HG03139 (cell line): Measurements from ENCODE around the gene DNAI2.
"Not testable (repeated sequence)": the region's sequence is repeated elsewhere in the genome, so short reads cannot be mapped to it uniquely, and the experiment has no call there.

Experiments
- ATAC-seq: cut with Tn5 transposase; IDR thresholded peaks from one replicate; pipeline ENCODE4 v1.9.1; 2021; ENCODE audit not compliant: unreplicated experiment

The DNAI2 gene

DNA sequence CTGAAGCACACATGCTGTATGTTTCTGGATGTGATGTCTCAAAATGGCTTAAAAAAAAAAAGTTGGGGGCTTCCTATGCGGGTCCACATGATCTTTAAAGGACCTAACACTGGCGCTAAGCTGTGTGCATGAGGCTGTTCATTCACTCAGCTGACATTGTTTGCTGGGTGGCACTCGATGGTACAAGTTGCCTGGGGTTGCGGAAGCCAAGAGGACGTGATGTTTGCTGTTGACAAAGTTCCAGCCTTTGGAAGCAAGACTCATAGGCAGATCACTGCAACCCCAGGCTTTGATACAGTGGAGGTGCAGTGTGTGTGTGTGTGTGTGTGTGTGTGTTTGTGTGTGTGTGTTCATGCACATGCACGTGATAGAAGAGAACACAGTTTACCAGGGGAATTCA is 29.5 kb upstream of the DNAI2 start:
- ATAC-seq, result no peak

DNA sequence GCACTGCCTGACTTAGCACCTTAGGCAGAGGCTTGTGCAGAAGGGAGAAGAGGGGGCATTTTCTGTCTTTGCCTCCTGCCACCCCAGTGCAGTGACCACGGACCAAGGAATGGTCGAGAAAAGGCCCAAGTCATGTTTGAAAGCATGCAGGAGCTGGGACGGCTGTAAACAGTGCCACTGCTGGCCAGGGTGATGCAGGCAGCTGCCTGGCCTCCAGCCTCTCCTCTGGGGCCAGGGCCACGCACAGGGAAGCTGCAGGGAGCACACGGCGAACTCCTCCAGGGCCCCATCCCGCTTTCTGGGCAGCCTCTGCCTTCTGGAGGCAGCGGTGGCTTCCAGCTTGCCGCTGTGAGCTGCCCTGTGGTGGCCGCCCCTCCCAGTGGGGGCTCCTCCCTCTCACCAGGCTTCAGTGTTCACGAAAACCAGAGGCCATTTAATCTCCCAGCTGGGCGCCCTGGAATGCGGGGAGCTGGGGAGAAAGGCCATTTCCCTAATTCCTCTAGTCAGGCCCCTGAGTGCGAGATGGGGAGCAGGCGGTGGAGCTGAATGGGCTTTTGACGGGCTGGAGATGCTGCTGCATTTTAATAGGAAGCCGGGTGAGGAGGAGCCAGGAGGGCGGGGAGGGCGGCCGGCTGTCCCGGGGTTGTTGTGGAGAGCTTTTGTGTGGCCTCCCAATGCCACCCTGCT is 28.7 kb upstream of the DNAI2 start:
- ATAC-seq, result no peak

DNA sequence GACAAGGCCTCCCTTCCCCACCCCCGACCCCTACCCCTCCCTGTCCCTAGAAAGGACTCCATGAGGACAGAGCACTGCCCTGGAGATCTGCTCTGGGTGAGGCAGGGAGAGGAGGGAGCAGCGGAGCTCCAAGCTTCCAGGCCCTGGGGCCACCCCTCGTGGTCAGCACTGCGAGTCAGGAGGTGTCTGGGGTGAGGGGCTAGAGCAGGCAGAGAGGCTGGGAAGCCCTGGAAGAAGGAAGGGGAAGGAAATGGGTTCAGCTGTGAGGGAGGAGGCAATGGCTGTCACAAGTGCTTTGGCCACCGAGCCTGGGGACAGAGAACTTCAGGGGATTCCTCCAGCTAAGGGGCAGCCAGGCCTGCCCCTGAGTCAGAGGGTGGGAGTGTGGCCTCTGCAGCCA is 28.2 kb upstream of the DNAI2 start:
- no peak for ATAC-seq

DNA sequence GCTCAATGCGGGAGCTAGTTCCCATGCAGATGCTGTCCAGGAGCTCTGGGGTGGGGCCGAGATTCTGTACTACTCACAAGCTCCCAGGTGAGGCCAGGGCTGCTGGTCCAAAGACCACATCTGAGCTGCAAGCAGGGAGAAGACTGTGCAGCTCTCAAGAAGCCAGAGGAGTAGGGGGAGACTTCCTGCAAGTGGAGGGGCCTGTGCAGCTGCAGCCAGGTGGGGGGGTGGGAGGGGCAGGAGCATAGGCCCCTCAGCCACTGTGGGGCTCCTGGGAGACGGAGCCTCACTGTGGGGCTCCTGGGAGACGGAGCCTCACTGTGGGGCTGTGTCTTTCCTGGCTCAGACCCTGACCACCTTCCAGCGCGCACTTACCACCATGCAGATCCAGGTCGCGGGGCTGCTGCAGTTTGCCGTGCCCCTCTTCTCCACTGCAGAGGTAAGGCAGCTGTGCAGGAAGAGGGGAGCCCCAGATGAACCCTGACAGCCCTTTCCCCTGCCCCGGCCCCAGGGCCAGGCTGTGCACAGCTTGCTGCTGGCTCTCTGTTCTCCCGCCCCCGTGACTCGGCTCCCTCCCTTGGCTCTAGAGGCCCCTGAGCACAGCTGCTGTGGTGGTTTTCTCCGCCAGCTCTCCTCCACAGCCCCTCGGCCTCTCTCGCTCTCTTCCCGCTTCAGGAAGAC is 24.3 kb upstream of the DNAI2 start:
- no peak for ATAC-seq

DNA sequence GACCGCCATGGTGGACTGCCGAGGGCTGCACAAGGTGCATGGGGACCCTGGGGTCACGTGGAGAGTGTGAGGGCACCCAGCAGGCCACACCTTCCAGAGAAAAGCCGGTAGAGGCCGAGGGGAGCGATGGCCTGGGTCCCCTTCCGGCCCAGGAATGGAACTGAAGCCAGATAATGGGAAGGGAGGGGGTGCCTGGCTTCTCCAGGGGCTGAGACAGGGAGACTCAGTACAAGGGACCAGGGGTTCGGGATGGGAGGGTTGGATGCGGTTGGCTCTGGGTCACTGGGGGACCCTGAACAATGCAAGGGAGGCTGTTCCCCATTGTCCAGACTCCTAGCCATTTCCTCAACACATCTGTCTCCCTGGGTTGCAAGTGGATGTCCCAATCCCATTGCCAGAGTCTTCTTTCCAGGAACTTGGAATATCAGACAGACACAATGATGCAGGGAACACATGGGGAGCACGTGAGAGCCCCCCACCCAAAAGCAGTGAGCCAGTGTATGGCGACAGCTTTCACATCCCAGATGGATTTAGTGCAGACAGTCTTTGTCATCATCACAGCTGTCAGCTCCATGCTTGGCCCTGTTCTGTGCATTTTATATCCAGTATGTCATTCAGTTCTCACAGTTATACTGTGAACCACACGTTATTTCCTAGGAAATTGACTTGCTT is 23.6 kb upstream of the DNAI2 start:
- ATAC-seq, result no peak

DNA sequence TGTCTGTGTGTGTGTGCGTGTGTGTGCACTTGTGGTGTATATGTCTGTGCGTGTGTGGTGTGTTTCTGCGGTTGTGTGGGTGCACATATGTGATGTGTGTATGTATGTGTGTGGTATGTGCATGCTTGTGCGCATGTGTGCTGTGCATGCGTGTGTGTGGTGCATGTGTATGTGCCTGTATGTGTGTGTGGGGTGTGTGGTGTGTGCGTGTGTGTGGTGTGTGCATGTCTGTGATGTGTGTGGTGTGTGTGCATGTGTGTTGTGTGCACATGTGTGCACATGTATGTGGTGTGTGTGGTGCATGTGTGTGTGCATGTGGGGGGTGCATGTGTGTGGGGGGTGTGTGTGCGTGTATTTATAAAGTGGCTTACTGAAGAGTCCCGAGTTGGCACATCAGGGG is 23.0 kb upstream of the DNAI2 start:
- ATAC-seq, result no peak

DNA sequence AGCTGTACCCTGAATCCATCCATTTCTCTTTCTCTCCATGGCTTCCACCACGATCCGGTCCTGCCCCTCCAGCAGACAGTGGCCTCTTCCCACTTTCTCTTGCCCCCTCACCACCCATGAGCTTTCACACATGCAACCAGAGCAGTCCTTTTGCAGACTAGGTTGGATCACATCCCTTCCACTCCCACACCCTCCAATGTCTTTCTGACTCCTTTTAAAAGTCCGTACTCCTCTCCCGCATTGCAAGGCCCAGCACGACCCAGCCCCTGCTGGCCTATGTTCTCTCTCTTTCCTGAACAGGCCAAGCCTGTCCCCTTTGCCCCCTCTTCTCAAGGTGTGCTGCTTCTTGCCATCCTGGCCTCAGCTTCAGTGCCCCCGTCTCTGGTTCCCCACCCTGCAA is 22.5 kb upstream of the DNAI2 start:
- ATAC-seq, result no peak

DNA sequence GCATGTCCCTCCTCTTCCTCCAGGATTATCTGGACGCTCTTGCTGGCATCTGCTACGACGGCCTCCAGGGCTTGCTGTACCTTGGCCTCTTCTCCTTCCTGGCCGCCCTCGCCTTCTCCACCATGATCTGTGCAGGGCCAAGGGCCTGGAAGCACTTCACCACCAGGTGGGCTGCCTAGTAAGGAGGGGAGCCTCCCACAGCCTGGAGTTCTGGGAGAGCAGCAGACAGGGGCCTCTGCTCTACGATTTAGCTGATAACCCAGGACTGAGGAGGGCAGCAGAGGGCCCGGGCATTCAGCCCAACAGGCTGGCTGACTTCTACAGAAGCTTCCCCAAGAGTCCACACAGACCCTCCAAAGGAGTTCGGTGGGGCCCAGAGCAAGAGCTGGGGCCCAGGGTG is 21.8 kb upstream of the DNAI2 start:
- ATAC-seq, result no peak

DNA sequence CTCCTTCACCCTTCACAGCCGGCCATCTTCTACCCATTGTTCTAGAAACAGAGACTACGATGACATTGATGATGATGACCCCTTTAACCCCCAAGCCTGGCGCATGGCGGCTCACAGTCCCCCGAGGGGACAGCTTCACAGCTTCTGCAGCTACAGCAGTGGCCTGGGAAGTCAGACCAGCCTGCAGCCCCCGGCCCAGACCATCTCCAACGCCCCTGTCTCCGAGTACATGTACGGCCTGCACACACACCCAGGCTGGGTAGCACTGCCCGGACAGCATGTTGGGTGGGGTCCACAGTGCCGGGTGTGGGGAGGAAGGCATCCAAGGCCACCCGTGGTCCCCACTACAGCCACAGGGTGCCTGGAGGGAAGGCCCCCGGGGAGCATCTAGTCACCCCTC is 21.0 kb upstream of the DNAI2 start:
- no peak for ATAC-seq

DNA sequence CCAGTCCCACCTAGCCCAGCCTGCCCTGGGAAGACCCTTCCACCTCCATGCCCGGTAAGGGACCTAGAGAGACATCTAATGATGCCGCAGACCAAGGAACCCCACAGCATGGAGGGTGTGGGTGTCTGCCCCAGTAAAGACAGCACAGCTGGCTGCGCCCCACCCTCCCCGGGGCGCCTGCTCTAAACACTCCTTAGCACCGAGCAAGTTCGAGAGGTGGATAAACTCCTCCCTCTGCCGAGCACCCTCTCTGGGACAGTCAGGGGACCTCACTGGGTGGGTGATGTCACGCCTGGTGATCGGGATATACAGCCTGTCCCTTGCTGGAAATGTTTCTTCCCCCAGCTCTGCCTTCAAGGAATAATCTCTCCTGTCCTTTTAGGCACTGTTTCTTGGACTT is 16.7 kb upstream of the DNAI2 start:
- ATAC-seq, result no peak

DNA sequence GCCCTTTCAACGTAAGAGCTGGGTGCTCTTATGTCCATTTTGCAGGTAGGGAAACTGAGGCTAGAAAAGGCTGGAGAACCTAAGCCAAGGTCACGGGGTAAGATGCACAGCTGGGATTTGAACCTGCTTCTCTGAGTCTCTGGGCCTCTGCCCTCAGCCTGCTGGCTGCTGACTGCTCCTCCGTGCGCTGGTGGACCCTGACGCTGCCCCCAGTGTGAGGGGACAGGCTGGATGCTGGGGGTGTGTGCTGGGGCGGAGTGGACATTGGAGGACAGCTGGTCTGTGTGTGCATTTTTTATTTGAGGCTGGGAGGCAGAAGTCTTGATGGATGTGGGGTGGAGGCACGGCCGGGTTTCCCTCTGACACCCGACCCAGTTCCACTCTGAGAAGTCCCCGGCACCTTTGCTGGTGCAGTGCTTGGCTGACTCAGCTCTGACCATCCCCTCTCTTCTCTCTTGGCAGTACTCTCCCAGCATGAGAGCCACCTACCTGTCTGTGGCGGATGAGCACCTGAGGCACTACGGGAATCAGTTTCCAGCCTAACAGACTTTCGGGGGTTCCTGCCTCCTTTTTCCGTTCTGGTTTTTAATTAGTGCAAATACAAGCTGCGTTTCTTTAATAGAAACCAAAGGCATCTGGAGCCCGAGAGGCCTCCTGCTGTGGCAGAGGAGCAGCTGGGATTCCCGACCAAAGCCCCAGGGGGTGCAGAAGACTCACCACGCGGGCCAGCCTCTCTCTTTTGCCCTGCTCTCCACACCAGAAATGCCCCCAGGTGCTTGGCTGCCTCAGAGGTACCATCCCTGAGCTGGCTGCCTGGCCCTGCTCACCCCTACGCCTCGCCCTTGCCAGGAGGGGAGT is 14.1 kb upstream of the DNAI2 start:
- no peak for ATAC-seq

DNA sequence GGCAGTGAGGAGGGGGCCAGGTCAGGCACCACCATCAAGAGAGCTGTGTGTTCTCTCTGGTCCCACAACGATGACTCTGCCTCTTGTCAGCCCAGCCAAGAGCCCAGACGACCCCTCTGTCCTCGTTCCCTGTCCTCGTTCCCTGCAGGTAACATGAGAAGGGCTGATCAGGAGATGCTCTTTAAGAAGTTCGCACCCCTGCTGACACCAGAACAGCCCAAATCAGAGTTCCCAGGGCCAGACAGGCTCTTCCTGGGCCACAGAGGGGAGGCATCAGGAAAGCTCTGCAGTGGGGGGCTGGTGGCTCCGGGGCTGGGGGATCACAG is 13.5 kb upstream of the DNAI2 start:
- ATAC-seq, result no peak

DNA sequence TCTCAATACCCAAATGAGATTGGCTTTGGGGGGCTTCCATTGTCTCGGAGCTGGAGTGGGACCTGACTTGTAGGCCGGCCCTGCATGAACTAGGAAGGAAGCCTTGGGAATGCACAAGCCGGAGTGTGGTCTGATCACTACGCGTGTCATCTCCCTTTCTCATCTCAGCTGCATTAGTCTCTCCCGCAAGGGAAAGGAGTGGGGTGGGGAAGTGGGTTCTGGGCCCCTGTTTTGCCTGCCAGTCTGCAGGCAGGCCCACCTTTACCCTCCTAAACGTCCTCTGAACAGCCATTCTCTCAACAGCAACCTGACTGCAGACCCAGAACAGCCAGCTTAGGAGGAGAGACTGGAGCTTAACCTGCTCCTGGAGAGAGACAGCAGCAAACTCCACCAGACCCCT is 11.4 kb upstream of the DNAI2 start:
- no peak for ATAC-seq

DNA sequence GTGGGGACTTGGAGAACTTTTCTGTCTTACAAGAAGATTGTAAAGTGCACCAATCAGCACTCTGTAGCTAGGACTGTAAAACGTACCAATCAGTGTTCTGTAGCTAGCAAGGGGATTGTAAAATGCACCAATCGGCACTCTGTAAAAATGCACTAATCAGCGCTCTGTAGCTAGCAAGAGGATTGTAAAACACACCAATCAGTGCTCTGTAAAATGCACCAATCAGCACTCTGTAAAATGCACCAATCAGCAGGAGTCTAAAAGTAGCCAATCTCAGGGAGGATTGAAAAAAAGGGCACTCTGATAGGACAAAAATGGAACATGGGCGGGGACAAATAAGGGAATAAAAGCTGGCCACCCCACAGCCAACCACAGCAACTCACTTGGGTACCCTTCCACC is 7.0 kb upstream of the DNAI2 start:
- ATAC-seq, result not testable (repeated sequence)

DNA sequence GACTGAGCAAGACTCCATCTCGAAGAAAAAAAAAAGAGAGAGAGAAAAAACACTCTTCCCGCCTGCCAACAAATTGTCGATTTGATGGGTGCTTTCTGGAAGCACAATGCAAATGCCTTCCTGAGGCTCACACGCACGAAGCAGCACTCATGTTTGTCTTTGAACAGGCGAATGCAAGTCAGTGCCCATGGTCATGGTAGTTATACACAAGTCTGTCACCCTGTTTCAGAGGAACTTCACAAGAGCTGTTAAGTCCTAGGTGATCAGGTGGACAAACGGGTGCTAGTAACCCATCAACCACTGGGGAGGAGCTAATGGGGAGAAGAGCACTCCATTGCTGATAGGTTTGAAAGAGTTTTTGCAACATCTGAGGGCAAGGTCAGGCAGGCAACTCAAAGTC is 6.5 kb upstream of the DNAI2 start:
- ATAC-seq, result no peak

DNA sequence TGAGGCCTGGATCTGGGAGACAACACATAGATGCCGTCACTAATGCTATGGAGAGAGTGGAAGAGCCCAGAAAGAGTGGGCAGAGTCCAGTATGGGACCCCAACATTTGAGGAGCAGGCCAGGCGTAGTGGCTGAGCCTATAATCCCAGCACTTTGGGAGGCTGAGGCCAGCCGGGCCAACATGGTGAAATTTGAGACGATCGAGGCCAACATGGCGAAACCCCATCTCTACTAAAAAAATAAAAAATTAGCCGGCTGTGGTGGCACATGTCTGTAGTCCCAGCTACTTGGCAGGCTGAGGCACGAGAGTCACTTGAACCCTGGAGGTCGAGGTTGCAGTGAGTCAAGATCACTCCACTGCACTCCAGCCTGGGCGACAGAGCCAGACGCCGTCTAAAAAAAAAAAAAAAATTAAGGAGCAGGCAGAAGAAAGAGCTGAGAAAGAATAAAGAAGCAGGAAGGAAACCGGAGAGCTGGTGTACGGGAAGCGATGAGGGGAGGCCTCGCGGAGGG is 6.0 kb upstream of the DNAI2 start:
- no peak for ATAC-seq

DNA sequence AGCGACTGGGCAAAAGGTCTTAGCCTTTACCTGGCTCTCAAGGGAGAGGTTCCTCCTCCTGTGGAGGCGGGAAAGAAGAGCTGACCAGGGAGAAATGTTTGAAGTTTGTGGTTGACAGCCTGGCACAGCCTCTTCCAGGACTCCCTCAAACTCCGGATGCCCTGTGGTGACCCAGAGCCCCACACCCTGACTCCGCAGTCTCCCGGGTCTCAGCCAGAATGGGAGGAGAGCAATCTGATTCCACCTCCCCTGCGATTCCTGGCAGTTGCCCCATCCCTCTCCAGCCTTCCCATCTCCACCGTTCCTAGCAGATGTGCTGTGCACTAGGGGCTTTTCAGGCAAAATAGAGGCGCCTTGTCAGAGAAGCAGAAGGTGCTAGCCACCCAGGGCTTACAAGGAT is 5.5 kb upstream of the DNAI2 start:
- no peak for ATAC-seq

DNA sequence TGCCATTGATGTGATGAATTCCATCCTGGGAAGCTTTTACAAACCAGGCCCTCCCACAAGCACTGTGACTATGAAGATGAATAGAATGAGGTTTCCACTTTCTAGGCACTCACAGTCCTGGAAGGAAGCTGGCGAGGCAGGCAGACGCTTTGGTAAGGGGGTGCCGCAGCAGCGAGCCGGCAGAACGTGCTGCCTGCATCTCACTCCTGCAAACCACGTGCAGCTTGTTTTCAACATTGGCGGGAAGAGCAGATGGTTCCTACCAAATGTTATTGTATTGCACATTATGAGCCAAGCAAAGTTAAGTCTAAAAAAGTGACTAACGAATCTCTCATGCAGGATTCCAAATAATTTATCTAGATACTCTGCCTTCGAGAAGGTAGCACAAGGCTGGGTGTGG is 3.7 kb upstream of the DNAI2 start:
- ATAC-seq, result no peak

DNA sequence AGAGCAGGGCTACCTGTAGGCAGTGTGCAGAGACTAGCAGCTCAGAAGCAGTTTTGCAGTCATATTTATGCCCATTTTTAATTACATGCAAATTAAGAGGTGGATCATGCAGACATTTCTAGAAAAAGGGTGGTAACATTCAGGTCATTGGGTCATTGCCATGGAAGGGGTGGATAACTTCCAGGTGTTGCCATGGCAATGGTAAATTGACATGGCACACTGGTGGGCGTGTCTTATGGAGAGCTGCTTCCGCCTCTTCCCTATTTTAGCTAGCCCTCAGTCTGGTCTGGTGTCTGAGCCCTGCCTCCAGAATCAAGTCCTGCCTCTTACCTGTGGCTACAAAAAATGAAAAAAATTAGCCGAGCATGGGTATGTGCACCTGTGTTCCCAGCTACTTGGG is 2.8 kb upstream of the DNAI2 start:
- ATAC-seq, result no peak

DNA sequence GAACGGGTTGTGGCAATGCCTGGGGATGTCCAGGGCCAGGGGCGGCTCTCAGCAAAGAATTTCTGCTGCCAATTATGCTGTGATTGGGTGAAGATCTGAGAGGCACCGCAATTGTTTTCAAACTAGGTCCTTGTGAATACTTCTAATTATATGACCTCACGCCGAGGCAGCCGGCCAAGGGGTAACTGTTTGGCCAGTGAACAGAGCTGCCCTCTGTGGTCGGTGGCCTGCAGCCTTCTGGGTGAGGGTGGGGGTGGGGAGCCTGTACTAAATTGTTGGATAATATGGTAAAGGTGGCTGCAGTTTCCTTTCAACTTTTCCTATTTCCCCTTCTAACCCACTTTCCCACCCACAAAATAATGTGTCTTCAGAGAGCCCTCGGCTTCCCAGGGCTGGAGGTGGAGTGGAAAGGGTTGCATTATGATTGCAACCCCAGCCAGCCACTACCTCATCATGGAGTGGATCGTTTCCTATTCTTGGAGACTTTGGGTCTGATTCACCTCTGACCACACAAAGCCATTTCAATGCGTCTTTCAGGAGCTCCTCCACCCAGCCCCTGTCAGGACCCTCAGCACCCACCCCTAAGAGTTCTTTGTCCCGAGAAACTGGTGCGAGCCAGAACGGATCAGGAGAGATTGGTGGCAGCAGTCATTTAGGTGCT is 2.0 kb upstream of the DNAI2 start:
- no peak for ATAC-seq

DNA sequence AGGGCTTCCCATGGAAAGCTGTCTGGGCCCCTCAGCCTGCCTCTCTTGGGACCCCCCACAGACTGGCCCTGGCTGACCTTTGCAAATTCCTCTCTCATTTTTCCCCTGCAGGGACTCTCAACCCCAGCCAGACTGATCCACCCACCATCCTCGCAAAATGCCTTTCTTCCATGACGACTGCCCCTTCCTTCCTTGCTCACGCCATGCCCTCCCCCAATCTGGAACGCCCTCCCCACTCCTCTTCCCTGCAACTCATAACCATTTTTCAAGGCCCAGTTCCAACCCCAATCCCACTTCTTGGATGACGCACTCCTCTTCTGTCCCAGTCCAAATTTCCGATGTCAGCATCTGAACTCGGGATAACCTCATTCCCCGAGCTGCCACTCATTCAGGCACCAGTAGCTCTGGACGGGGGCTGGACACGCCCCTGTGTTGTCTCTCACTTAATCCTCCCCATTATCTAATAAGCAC is 1.3 kb upstream of the DNAI2 start:
- no peak for ATAC-seq
